Amniotic epithelial cell (primary cell): Measurements from ENCODE around the gene CSN1S1.
A peak's percentile ranks its signal among the peaks of the same experiment; 100 is the strongest.

Experiments used
- DNase-seq: peaks from one replicate; pipeline ENCODE4 v3.0.0-alpha.2; 2010; ENCODE audit warnings: low read depth

The CSN1S1 gene

DNA sequence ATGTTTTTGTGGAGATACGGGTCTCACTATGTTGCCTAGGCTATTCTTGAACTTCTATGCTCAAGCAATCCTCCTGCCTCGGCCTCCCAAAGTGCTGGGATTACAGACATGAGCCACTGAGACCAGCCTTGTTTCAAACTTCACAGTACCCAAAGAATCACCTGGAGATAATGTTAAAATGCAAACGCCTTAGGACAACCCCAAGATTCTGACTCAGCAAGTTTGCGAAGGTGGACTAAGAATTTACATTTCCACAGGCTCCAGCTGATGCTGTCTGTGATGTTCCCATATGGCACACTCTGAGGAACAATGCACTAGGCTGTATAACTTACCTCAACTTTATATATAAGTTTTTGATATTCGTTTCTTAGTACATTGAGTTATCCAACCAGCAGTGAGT lies 63.9 kb downstream of the CSN1S1 start:
- no peak for DNase-seq

DNA sequence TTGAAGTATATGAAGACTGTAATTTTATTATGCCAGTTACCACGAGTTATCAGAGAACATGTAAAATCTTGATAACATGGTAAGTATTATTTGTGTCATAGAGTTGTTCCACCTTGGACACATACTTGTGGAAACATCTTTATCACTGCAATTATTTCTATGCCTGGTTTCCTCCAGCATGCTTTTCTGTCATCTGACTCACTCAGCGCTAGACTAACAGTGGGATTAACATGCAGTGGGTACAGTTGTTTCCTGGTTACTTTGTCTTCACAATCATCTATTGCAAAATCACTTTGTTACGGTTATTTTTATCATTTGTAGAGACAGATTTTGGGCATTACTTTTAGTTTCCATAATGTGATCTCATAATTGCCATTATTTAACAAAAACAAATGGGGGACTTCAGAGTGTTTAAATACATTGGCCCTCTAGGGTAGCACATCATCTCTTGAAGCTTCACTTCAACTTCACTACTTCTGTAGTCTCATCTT lies 64.7 kb downstream of the CSN1S1 start, which contains the start of gene STATH:
Gene STATH (plus strand): TSS at position 441 of the 491 bp plus-strand sequence. CDS start 2,472 bp downstream, outside the sequence.
- peak; percentile 63 for DNase-seq
